Measurements from ENCODE around the gene NDUFAF2.

NDUFAF2 gene

DNA sequence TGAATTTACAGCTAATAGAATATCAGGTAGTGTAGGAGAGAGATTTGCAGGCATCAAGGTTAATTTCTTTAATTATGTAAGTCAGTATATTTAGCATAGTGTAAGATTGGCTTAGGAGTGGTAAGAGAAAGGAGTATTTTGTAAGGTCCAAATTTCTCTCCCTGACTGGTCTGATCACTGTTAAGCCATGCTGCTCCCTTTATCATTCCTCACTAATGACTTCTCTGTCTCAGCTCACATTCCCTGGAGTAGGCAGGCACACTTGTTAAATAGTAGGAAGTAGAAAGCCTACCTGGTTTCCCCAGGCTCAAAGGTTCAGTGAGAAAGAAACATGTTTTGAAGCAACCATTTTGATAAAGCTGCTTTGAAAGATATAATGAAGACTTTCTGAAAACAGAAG lies 126.5 kb downstream of the NDUFAF2 start:
- no peak overlapping the region for H3K4me3 ChIP-seq (replicated peaks; ENCODE audit: low read depth, low read length)
- DNase-seq (ENCODE audit: extremely low read depth, low read depth) = no peak
- no peak for TF ChIP-seq CTCF (IDR thresholded peaks at IDR 0.05; ENCODE audit: low read depth, low read length, missing control alignments)

DNA sequence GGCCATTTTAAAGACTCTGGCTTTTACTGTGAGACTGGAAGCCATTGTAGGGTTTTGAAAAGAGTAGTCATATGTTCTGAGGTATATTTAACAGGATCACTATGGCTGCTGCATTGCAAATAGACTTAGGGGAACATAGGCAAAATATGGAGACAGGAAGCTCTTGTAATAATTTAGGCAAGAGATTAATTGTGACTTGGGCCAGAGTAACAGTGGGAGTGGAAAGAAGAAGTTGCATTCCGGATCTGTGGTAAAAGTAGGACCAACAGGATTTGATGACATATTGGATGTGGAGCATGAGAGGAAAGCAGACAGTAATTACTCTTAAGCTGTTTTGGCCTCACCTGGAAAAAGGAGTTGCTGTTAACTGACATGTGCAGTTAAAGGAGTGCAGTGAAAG lies 131.6 kb downstream of the NDUFAF2 start:
- no peak for TF ChIP-seq CTCF (IDR thresholded peaks at IDR 0.05; ENCODE audit: low read depth, low read length, missing control alignments)
- H3K4me3 ChIP-seq (replicated peaks; ENCODE audit: low read depth, low read length) = no peak overlapping the region

GRCh38 chr5:61081741-61082140 lies 136.7 kb downstream of the NDUFAF2 start:
- no peak for DNase-seq (ENCODE audit: extremely low read depth, low read depth)
- TF ChIP-seq CTCF (IDR thresholded peaks at IDR 0.05; ENCODE audit: low read depth, low read length, missing control alignments) = no peak
- H3K4me3 ChIP-seq (replicated peaks; ENCODE audit: low read depth, low read length) = no peak overlapping the region

More for the DNA sequence above, 131.6 kb downstream of the NDUFAF2 start:
- DNase-seq (ENCODE audit: extremely low read depth, low read depth) = no peak

DNA sequence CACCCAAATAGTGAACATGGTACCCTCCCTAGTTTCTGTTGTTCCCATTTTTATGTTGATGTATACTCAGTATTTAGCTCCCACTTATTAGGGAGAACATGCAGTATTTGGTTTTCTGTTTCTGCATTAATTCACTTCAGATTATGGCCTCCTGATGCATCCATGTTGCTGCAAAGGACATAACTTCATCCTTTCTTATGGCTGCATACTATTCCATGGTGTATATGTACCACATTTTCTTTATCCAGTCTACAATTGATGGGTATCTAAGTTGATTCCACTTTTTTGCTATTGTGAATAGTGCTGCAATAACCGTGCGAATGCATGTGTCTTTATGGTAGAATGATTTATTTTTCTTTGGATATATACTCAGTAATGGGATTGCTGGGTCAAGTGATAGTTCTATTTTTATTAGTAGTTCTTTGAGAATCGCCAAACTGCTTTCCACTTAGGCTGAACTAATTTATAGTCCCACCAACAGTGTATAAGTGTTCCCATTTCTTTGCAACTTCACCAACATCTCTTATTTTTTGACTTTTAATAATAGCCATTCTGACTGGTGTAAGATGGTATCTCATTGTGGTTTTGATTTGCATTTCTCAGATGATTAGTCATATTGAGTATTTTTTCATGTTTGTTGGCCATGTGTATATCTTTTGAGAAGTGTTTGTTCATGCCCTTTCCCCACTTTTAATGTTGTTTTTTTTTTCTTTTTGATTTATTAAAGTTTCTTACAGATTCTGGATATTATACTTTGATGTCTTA lies 137.7 kb downstream of the NDUFAF2 start:
- H3K4me3 ChIP-seq (replicated peaks; ENCODE audit: low read depth, low read length) = no peak overlapping the region
- no peak for TF ChIP-seq CTCF (IDR thresholded peaks at IDR 0.05; ENCODE audit: low read depth, low read length, missing control alignments)
- no peak for DNase-seq (ENCODE audit: extremely low read depth, low read depth)

- TF ChIP-seq CTCF (IDR thresholded peaks at IDR 0.05; ENCODE audit: low read depth, low read length, missing control alignments) = no peak
- no peak for DNase-seq (ENCODE audit: extremely low read depth, low read depth)
- H3K4me3 ChIP-seq (replicated peaks; ENCODE audit: low read depth, low read length) = no peak overlapping the region
These were observed 139.7 kb downstream of the NDUFAF2 start for GRCh38 chr5:61084658-61085057.

DNA sequence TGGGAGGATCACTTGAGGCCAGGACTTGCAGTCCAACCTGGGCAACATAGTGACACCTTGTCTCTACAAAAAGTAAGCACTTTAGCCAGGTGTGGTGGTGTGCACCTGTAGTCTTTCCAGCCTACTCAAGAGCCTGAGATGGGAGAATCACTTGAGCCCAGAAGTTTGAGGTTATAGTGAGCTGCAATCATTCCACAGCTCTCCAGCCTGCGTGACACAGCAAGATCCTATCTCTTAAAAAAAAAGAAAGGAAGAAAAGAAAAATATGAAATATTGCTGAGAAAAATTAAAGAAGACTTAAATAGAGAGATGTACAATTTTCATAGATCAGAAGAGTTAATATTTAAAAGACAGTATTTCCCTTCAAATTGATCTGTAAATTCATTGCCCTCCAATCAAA lies 140.9 kb downstream of the NDUFAF2 start:
- DNase-seq (ENCODE audit: extremely low read depth, low read depth) = no peak
- H3K4me3 ChIP-seq (replicated peaks; ENCODE audit: low read depth, low read length) = no peak overlapping the region
- no peak for TF ChIP-seq CTCF (IDR thresholded peaks at IDR 0.05; ENCODE audit: low read depth, low read length, missing control alignments)

- DNase-seq (ENCODE audit: extremely low read depth, low read depth) = no peak
- no peak overlapping the region for H3K4me3 ChIP-seq (replicated peaks; ENCODE audit: low read depth, low read length)
- TF ChIP-seq CTCF (IDR thresholded peaks at IDR 0.05; ENCODE audit: low read depth, low read length, missing control alignments) = no peak
These were observed 142.9 kb downstream of the NDUFAF2 start for GRCh38 chr5:61087921-61088320.

Measured in HFF-Myc (cell line).